HEK293 (cell line): ENCODE measurements around the gene TEAD4.

Source experiments
- CTCF ChIA-PET: fragments of 350-600 bp; formaldehyde crosslinking; extraction: SDS; loops from one replicate; lab custom pipeline; 2021; ENCODE audit warnings: antibody characterized with exemption; lab: Yijun Ruan, JAX
- POLR2A ChIA-PET: fragments of 300-600 bp; formaldehyde crosslinking; extraction: SDS; loops from one replicate; lab custom pipeline; 2020; ENCODE audit warnings: antibody characterized with exemption, inconsistent platforms; lab: Yijun Ruan, JAX
- H3K27ac ChIP-seq: fragments of 200-500 bp; sonication (Bioruptor generic); 2 replicates; pipeline ENCODE4 v1.5.1; 2014; ENCODE audit warnings: low read depth, low read length, control low read depth, inconsistent platforms; ENCODE audit errors: extremely low read depth
- H3K36me3 ChIP-seq, 2 experiments: fragments of 200-500 bp in 1 of 2; sonication (Bioruptor generic) in 1 of 2; 1 replicate in 1 of 2; 2 replicates in 1 of 2; pipeline ENCODE4 v1.5.1; 2014 to 2017; ENCODE audit warnings: inconsistent platforms in 2 of 2, low read length in 2 of 2; ENCODE audit not compliant: control insufficient read depth in 2 of 2, insufficient read depth in 1 of 2
- H3K4me1 ChIP-seq: fragments of 200-500 bp; sonication (Bioruptor generic); 2 replicates; pipeline ENCODE4 v1.5.1; 2014; ENCODE audit warnings: mild to moderate bottlenecking, low read length, inconsistent platforms; ENCODE audit not compliant: control insufficient read depth, insufficient read depth
- H3K4me3 ChIP-seq: 2 replicates; pipeline ENCODE4 v1.5.1; 2011; ENCODE audit warnings: low read depth, mild to moderate bottlenecking, control low read depth, low read length, moderate library complexity
- H3K9me3 ChIP-seq: fragments of 200-500 bp; sonication (Bioruptor generic); 2 replicates; pipeline ENCODE4 v1.5.1; 2014; ENCODE audit warnings: low read depth, low read length, inconsistent platforms; ENCODE audit not compliant: control insufficient read depth, insufficient read depth
- ATF2 ChIP-seq: fragments of 450-650 bp; formaldehyde crosslinking; IDR thresholded peaks from 2 replicates; pipeline ENCODE4 v1.5.1; 2016; ENCODE audit warnings: missing biosample characterization, missing genetic modification characterization, low read depth
- BCL11B ChIP-seq: fragments of 450-650 bp; formaldehyde crosslinking; IDR thresholded peaks from 2 replicates; pipeline ENCODE4 v1.5.1; 2016; ENCODE audit warnings: low read depth, missing biosample characterization, missing genetic modification characterization
- GLI2 ChIP-seq: fragments of 450-650 bp; formaldehyde crosslinking; IDR thresholded peaks from 2 replicates; pipeline ENCODE4; 2017; ENCODE audit warnings: missing biosample characterization, missing genetic modification characterization, low read depth, borderline replicate concordance
- GLIS1 ChIP-seq: fragments of 450-650 bp; formaldehyde crosslinking; IDR thresholded peaks from 2 replicates; pipeline ENCODE4 v1.5.1; 2016; ENCODE audit warnings: missing biosample characterization, missing genetic modification characterization
- KLF9 ChIP-seq: fragments of 450-650 bp; formaldehyde crosslinking; IDR thresholded peaks from 2 replicates; pipeline ENCODE4 v1.5.1; 2016; ENCODE audit warnings: missing biosample characterization, missing genetic modification characterization, low read depth
- MYNN ChIP-seq: fragments of 450-650 bp; formaldehyde crosslinking; IDR thresholded peaks from 2 replicates; pipeline ENCODE4 v1.5.1; 2016; ENCODE audit warnings: missing biosample characterization, missing genetic modification characterization, borderline replicate concordance
- PATZ1 ChIP-seq: fragments of 450-650 bp; formaldehyde crosslinking; IDR thresholded peaks from 2 replicates; pipeline ENCODE4 v1.5.1; 2016; ENCODE audit warnings: missing biosample characterization, missing genetic modification characterization
- PBX3 ChIP-seq: sonication (generic); formaldehyde crosslinking; IDR thresholded peaks from 2 replicates; pipeline ENCODE4 v1.8.1; 2022; ENCODE audit warnings: mild to moderate bottlenecking, moderate library complexity, missing genetic modification reagents
- SCRT2 ChIP-seq: fragments of 450-650 bp; formaldehyde crosslinking; IDR thresholded peaks from 2 replicates; pipeline ENCODE4 v1.5.1; 2016; ENCODE audit warnings: missing biosample characterization, missing genetic modification characterization
- TRIM28 ChIP-seq: IDR thresholded peaks from 2 replicates; pipeline ENCODE4 v1.6.1; 2011; ENCODE audit warnings: low read length, control low read depth, borderline replicate concordance
- ZBTB11 ChIP-seq: fragments of 450-650 bp; formaldehyde crosslinking; conservative IDR thresholded peaks from 2 replicates; pipeline ENCODE4 v1.5.1; 2016; ENCODE audit warnings: low read depth, missing biosample characterization, missing genetic modification characterization
- ZBTB20 ChIP-seq: fragments of 450-650 bp; formaldehyde crosslinking; IDR thresholded peaks from 2 replicates; pipeline ENCODE4 v1.5.1; 2016; ENCODE audit warnings: missing biosample characterization, missing genetic modification characterization
- ZBTB21 ChIP-seq: fragments of 450-650 bp; formaldehyde crosslinking; IDR thresholded peaks from 2 replicates; pipeline ENCODE4 v1.5.1; 2017; ENCODE audit warnings: missing biosample characterization, missing genetic modification characterization
- ZNF2 ChIP-seq: fragments of 450-650 bp; formaldehyde crosslinking; IDR thresholded peaks from 2 replicates; pipeline ENCODE4 v1.5.1; 2016; ENCODE audit warnings: missing biosample characterization, missing genetic modification characterization
- ZNF221 ChIP-seq: fragments of 450-650 bp; formaldehyde crosslinking; IDR thresholded peaks from 2 replicates; pipeline ENCODE4 v1.5.1; 2017; ENCODE audit warnings: missing biosample characterization, missing genetic modification characterization, borderline replicate concordance
- ZNF23 ChIP-seq: fragments of 450-650 bp; formaldehyde crosslinking; IDR thresholded peaks from 2 replicates; pipeline ENCODE4 v1.5.1; 2016; ENCODE audit warnings: missing biosample characterization, missing genetic modification characterization, borderline replicate concordance
- ZNF239 ChIP-seq: fragments of 450-650 bp; formaldehyde crosslinking; IDR thresholded peaks from 2 replicates; pipeline ENCODE4 v1.5.1; 2016; ENCODE audit warnings: missing biosample characterization, missing genetic modification characterization
- ZNF350 ChIP-seq: fragments of 450-650 bp; formaldehyde crosslinking; IDR thresholded peaks from 2 replicates; pipeline ENCODE4 v1.5.0; 2017; ENCODE audit warnings: missing biosample characterization, mild to moderate bottlenecking, missing genetic modification characterization
- ZNF354C ChIP-seq: fragments of 450-650 bp; formaldehyde crosslinking; IDR thresholded peaks from 2 replicates; pipeline ENCODE4 v1.5.1; 2016; ENCODE audit warnings: missing biosample characterization, missing genetic modification characterization, low read depth, borderline replicate concordance
- ZNF404 ChIP-seq: fragments of 450-650 bp; formaldehyde crosslinking; IDR thresholded peaks from 2 replicates; pipeline ENCODE4 v1.5.1; 2017; ENCODE audit warnings: missing biosample characterization, missing genetic modification characterization
- ZNF544 ChIP-seq: fragments of 450-650 bp; formaldehyde crosslinking; IDR thresholded peaks from 2 replicates; pipeline ENCODE4 v1.5.0; 2017; ENCODE audit warnings: missing biosample characterization, missing genetic modification characterization
- ZNF549 ChIP-seq: fragments of 450-650 bp; IDR thresholded peaks from 2 replicates; pipeline ENCODE4 v1.5.1; 2018; ENCODE audit warnings: missing biosample characterization, missing genetic modification characterization, mild to moderate bottlenecking, inconsistent platforms, moderate library complexity
- ZNF555 ChIP-seq: fragments of 450-650 bp; formaldehyde crosslinking; conservative IDR thresholded peaks from 2 replicates; pipeline ENCODE4 v1.5.1; 2017; ENCODE audit warnings: missing biosample characterization, mild to moderate bottlenecking, missing genetic modification characterization, inconsistent platforms
- ZNF558 ChIP-seq: fragments of 450-650 bp; formaldehyde crosslinking; IDR thresholded peaks from 2 replicates; pipeline ENCODE4 v1.5.1; 2016; ENCODE audit warnings: missing biosample characterization, missing genetic modification characterization
- ZNF560 ChIP-seq: fragments of 450-650 bp; formaldehyde crosslinking; IDR thresholded peaks from 2 replicates; pipeline ENCODE4 v1.5.1; 2017; ENCODE audit warnings: missing biosample characterization, missing genetic modification characterization, borderline replicate concordance
- ZNF571 ChIP-seq: fragments of 450-650 bp; formaldehyde crosslinking; IDR thresholded peaks from 2 replicates; pipeline ENCODE4 v1.5.0; 2017; ENCODE audit warnings: missing biosample characterization, missing genetic modification characterization
- ZNF580 ChIP-seq: fragments of 450-650 bp; formaldehyde crosslinking; IDR thresholded peaks from 2 replicates; pipeline ENCODE4 v1.5.1; 2016; ENCODE audit warnings: missing biosample characterization, missing genetic modification characterization
- ZNF777 ChIP-seq: fragments of 450-650 bp; formaldehyde crosslinking; IDR thresholded peaks from 2 replicates; pipeline ENCODE4 v1.5.1; 2017; ENCODE audit warnings: missing biosample characterization, missing genetic modification characterization, borderline replicate concordance
- ZNF792 ChIP-seq: fragments of 450-650 bp; formaldehyde crosslinking; IDR thresholded peaks from 2 replicates; pipeline ENCODE4 v1.5.1; 2016; ENCODE audit warnings: missing biosample characterization, missing genetic modification characterization

TEAD4 gene

GRCh38 chr12:2923057-2923456, 36.1 kb upstream of the TEAD4 start:
- ChIA-PET CTCF (interaction anchor here (0.9 kb wide), 1 partner anchor 21 kb away, joined by 3 read pairs; no protein-coding TSS in a partner anchor), POLR2A (no interaction called here)
- TF ChIP-seq ZBTB21 (tag by site-specific recombination) (no peak), ZNF23 (tag by site-specific recombination) (no peak), PBX3 (CRISPR knock-in tag) (no peak), GLI2 (tag by site-specific recombination) (no peak), ZNF571 (tag by site-specific recombination) (no peak), ZNF404 (tag by site-specific recombination) (no peak), ZNF239 (tag by site-specific recombination) (no peak), MYNN (no peak), SCRT2 (tag by site-specific recombination) (no peak), ZNF2 (tag by site-specific recombination) (no peak), KLF9 (no peak), ZNF221 (tag by site-specific recombination) (no peak), ZNF350 (tag by site-specific recombination) (no peak)
- Histone ChIP-seq H3K36me3 (peaks cover 39 to 63% of the 10 kb centered on the region in 2 experiments; a peak in 2 of 3 replicates), H3K27ac (no peak overlapping the region), H3K4me3 (no peak overlapping the region), H3K4me1 (no peaks in the 10 kb centered on the region), H3K9me3 (no peaks in the 10 kb centered on the region)

GRCh38 chr12:2924019-2924418, 35.2 kb upstream of the TEAD4 start:
- H3K27ac ChIP-seq = no peak overlapping the region
- H3K9me3 ChIP-seq = no peaks in the 10 kb centered on the region
- H3K36me3 ChIP-seq = peaks cover 39 to 63% of the 10 kb centered on the region in 2 experiments; a peak in 2 of 3 replicates
- POLR2A ChIA-PET = no interaction called here
- CTCF ChIA-PET = interaction anchor here (0.6 kb wide), 1 partner anchor 47 kb away, joined by 3 read pairs; the partner anchor contains the start of genes FOXM1 and RHNO1
- H3K4me3 ChIP-seq = no peak overlapping the region
- H3K4me1 ChIP-seq = no peaks in the 10 kb centered on the region
- no peak for TF ChIP-seq ZNF792 (tag by site-specific recombination)
- TF ChIP-seq PATZ1 = no peak
- TF ChIP-seq ZNF580 (tag by site-specific recombination) = no peak
- TF ChIP-seq BCL11B (tag by site-specific recombination) = no peak
- TF ChIP-seq GLIS1 = no peak
- no peak for TF ChIP-seq ZNF555 (tag by site-specific recombination)
- no peak for TF ChIP-seq TRIM28
- TF ChIP-seq ZNF549 (tag by site-specific recombination) = no peak
- TF ChIP-seq ZNF560 (tag by site-specific recombination) = no peak
- TF ChIP-seq ZNF558 (tag by site-specific recombination) = no peak
- TF ChIP-seq ATF2 (tag by site-specific recombination) = no peak
- no peak for TF ChIP-seq ZNF354C (tag by site-specific recombination)
- no peak for TF ChIP-seq ZBTB20 (tag by site-specific recombination)
- TF ChIP-seq ZBTB11 (tag by site-specific recombination) = no peak
- TF ChIP-seq ZNF544 (tag by site-specific recombination) = no peak
- TF ChIP-seq ZNF777 (tag by site-specific recombination) = no peak
